UCSD-AML1 (cell line): Measurements from ENCODE around the gene CPEB2.
"Not testable (repeated sequence)": the region's sequence is repeated elsewhere in the genome, so short reads cannot be mapped to it uniquely, and the experiment has no call there.

Source experiments
- DNase-seq: peaks from one replicate; lab custom pipeline; 2025; ENCODE audit not compliant: unreplicated experiment; lab: John Stamatoyannopoulos, UW

CPEB2 gene

GRCh38 chr4:15043922-15044321 is 41.6 kb downstream of the CPEB2 start:
- DNase-seq: no peak

- DNase-seq: no peak
Observed at GRCh38 chr4:15054541-15054940, 52.3 kb downstream of the CPEB2 start.

- no peak for DNase-seq
Observed at GRCh38 chr4:15060213-15060612, 57.9 kb downstream of the CPEB2 start.

- DNase-seq: no peak
Observed at GRCh38 chr4:15063341-15063740, 61.1 kb downstream of the CPEB2 start.

GRCh38 chr4:15065516-15065915 is 63.2 kb downstream of the CPEB2 start:
- no peak for DNase-seq

- DNase-seq: no peak
Observed at GRCh38 chr4:15066140-15066539, 63.9 kb downstream of the CPEB2 start.

- DNase-seq: no peak
Observed at GRCh38 chr4:15068298-15068697, 66.0 kb downstream of the CPEB2 start.

- no peak for DNase-seq
Observed at GRCh38 chr4:15075875-15076274, 73.6 kb downstream of the CPEB2 start.

- DNase-seq: no peak
Observed at GRCh38 chr4:15077969-15078368, 75.7 kb downstream of the CPEB2 start.

- DNase-seq: no peak
Observed at GRCh38 chr4:15078682-15079642, 76.7 kb downstream of the CPEB2 start.

- DNase-seq: no peak
Observed at GRCh38 chr4:15084780-15085179, 82.5 kb downstream of the CPEB2 start.

- not testable (repeated sequence) for DNase-seq
Observed at GRCh38 chr4:15085762-15086161, 83.5 kb downstream of the CPEB2 start.

- DNase-seq: not testable (repeated sequence)
Observed at GRCh38 chr4:15086259-15086658, 84.0 kb downstream of the CPEB2 start.

GRCh38 chr4:15088394-15089035 is 86.2 kb downstream of the CPEB2 start:
- DNase-seq: no peak

- no peak for DNase-seq
Observed at GRCh38 chr4:15089979-15090378, 87.7 kb downstream of the CPEB2 start.

- DNase-seq: no peak
Observed at GRCh38 chr4:15100380-15100779, 98.1 kb downstream of the CPEB2 start.

GRCh38 chr4:15100994-15101695 is 98.9 kb downstream of the CPEB2 start:
- no peak for DNase-seq

GRCh38 chr4:15104825-15105224 is 102.5 kb downstream of the CPEB2 start:
- DNase-seq: no peak

- DNase-seq: no peak
Observed at GRCh38 chr4:15106399-15106798, 104.1 kb downstream of the CPEB2 start.

- DNase-seq: no peak
Observed at GRCh38 chr4:15109600-15109999, 107.3 kb downstream of the CPEB2 start.

GRCh38 chr4:15110120-15110571 is 107.9 kb downstream of the CPEB2 start:
- DNase-seq: no peak
